OCI-LY1 (cell line): ENCODE results near the gene SORBS1.

ENCODE experiments used
- H2AFZ ChIP-seq: fragments of 200-600 bp; sonication (generic), shearing (Covaris generic); 2 replicates; pipeline ENCODE4 v1.6.0; 2014; ENCODE audit warnings: antibody characterized with exemption, mild to moderate bottlenecking, low read length
- H3F3A ChIP-seq: fragments of 200-600 bp; sonication (generic), shearing (Covaris generic); 2 replicates; pipeline ENCODE4 v1.6.0; 2014; ENCODE audit warnings: mild to moderate bottlenecking, antibody characterized with exemption, low read length, moderate library complexity; ENCODE audit not compliant: insufficient read depth
- H3K27ac ChIP-seq: fragments of 200-600 bp; sonication (generic); 2 replicates; pipeline ENCODE4 v1.5.1; 2014; ENCODE audit warnings: low read length, mixed run types, mild to moderate bottlenecking, low read depth; ENCODE audit not compliant: poor library complexity, severe bottlenecking
- H3K27me3 ChIP-seq: fragments of 200-600 bp; sonication (generic); 2 replicates; pipeline ENCODE4 v1.6.0; 2014; ENCODE audit warnings: antibody characterized with exemption, mild to moderate bottlenecking, low read length, moderate library complexity; ENCODE audit not compliant: insufficient read depth
- H3K36me3 ChIP-seq: fragments of 200-600 bp; sonication (generic); 2 replicates; pipeline ENCODE4 v1.6.1; 2014; ENCODE audit warnings: mild to moderate bottlenecking, antibody characterized with exemption, low read length, moderate library complexity, mixed read lengths; ENCODE audit not compliant: insufficient read depth
- H3K4me1 ChIP-seq: fragments of 200-600 bp; sonication (generic); 2 replicates; pipeline ENCODE4 v1.5.1; 2014; ENCODE audit warnings: mild to moderate bottlenecking, low read length, moderate library complexity; ENCODE audit not compliant: insufficient read depth, severe bottlenecking
- H3K4me2 ChIP-seq: fragments of 200-600 bp; sonication (generic), shearing (Covaris generic); 2 replicates; pipeline ENCODE4 v1.6.1; 2014; ENCODE audit warnings: low read length
- H3K4me3 ChIP-seq: fragments of 200-600 bp; sonication (generic); 2 replicates; pipeline ENCODE4 v1.5.1; 2014; ENCODE audit warnings: low read length, low read depth, mild to moderate bottlenecking, mixed read lengths; ENCODE audit not compliant: poor library complexity, severe bottlenecking
- H3K79me2 ChIP-seq: fragments of 200-600 bp; shearing (Covaris generic); 2 replicates; pipeline ENCODE4 v1.6.1; 2016; ENCODE audit warnings: mixed run types, low read length, mixed read lengths; ENCODE audit not compliant: insufficient read depth
- H3K9ac ChIP-seq: fragments of 200-600 bp; sonication (generic), shearing (Covaris generic); 2 replicates; pipeline ENCODE4 v1.6.1; 2014; ENCODE audit warnings: mild to moderate bottlenecking, low read length, mixed read lengths
- H3K9me2 ChIP-seq: fragments of 200-600 bp; sonication (generic), shearing (Covaris generic); 2 replicates; pipeline ENCODE4 v1.6.1; 2014; ENCODE audit warnings: low read depth, mild to moderate bottlenecking, low read length, mixed read lengths
- H3K9me3 ChIP-seq: fragments of 200-600 bp; shearing (Covaris generic); 2 replicates; pipeline ENCODE4 v1.6.1; 2014; ENCODE audit warnings: low read length, mixed read lengths
- H4K20me1 ChIP-seq: fragments of 200-600 bp; sonication (generic), shearing (Covaris generic); 2 replicates; pipeline ENCODE4 v1.6.0; 2016; ENCODE audit warnings: mild to moderate bottlenecking, low read length; ENCODE audit not compliant: insufficient read depth
- EZH2 ChIP-seq: fragments of 200-600 bp; sonication (generic), shearing (Covaris generic); IDR thresholded peaks from 2 replicates; pipeline ENCODE4 v1.8.0; 2017; ENCODE audit warnings: borderline replicate concordance, mixed run types, mild to moderate bottlenecking, antibody characterized with exemption, low read length, moderate library complexity, mixed read lengths
- TF ChIP-seq, protein P1 (sequence below): fragments of 200-600 bp; sonication (generic), shearing (Covaris generic); IDR thresholded peaks from 2 replicates; pipeline ENCODE4 v1.5.1; 2017; ENCODE audit warnings: mild to moderate bottlenecking, antibody characterized with exemption, low read length, moderate library complexity, mixed read lengths

The SORBS1 gene

DNA sequence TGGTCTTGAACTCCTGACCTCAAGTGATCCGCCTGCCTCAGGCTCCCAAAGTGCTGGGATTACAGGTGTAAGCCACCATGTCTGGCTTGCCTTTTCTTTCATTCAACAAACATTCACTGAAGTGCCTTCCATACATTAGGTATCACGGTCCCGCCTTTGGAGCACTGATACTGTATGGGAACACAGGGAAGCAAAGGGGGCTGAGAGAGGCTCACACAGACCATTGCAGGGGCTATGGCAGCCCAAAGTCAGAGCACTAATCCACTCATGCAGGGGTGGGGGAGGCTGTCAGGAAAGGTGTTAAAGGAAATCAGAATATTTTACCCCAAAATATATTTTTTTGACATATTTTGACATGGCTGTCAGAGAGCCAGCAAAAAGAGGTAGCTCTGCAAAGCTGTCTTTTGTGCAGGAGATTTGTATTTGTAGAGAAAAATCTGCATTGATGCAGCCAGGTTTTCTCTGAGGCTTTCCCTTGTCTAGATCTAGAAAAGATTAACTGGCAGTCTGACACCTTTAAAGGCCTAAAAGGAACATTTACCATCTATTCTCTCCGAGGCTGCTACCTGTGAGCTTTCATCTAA is 228.4 kb downstream of the SORBS1 start:
- H3F3A ChIP-seq: no peaks in the 10 kb centered on the region
- no peaks in the 10 kb centered on the region for H3K36me3 ChIP-seq
- no peaks in the 10 kb centered on the region for H3K27me3 ChIP-seq
- H3K9ac ChIP-seq: no peak overlapping the region
- no peak overlapping the region for H3K4me3 ChIP-seq
- H3K9me2 ChIP-seq: no peaks in the 10 kb centered on the region
- H2AFZ ChIP-seq: no peak overlapping the region
- TF ChIP-seq, protein P1, sequence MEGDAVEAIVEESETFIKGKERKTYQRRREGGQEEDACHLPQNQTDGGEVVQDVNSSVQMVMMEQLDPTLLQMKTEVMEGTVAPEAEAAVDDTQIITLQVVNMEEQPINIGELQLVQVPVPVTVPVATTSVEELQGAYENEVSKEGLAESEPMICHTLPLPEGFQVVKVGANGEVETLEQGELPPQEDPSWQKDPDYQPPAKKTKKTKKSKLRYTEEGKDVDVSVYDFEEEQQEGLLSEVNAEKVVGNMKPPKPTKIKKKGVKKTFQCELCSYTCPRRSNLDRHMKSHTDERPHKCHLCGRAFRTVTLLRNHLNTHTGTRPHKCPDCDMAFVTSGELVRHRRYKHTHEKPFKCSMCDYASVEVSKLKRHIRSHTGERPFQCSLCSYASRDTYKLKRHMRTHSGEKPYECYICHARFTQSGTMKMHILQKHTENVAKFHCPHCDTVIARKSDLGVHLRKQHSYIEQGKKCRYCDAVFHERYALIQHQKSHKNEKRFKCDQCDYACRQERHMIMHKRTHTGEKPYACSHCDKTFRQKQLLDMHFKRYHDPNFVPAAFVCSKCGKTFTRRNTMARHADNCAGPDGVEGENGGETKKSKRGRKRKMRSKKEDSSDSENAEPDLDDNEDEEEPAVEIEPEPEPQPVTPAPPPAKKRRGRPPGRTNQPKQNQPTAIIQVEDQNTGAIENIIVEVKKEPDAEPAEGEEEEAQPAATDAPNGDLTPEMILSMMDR: no peak
- TF ChIP-seq EZH2: no peak
- no peak overlapping the region for H3K4me2 ChIP-seq
- no peaks in the 10 kb centered on the region for H3K9me3 ChIP-seq
- no peaks in the 10 kb centered on the region for H3K79me2 ChIP-seq
- no peaks in the 10 kb centered on the region for H4K20me1 ChIP-seq
- H3K27ac ChIP-seq: no peak overlapping the region
- H3K4me1 ChIP-seq: no peaks in the 10 kb centered on the region

DNA sequence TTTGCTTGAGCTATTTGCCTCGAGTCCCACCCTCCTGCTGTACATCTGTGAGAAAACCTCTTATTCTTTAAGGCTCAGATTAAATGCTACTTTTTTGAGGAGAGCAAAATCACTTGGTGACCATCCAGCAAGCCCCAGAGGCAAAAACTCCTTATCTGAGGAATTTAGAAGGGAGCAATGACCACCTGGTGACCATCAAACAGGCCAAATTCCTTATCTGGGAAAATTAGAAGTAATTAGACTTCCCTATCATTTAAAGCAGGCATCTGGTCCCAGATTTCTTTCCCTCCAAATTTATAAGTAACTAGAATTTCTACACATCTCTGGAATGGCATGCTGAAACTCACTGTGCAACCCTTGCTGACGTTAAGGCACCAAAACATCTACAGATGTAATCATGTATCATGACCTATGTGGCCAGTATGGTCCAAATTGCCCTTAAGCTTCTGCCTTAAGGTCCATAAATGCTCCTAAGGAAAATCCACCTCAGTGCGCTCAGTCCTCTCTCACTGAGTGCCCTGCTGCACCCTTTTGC is 229.5 kb downstream of the SORBS1 start:
- Histone ChIP-seq H4K20me1 (no peaks in the 10 kb centered on the region), H3K4me3 (no peak overlapping the region), H3K27ac (no peak overlapping the region), H3K4me1 (no peaks in the 10 kb centered on the region), H2AFZ (no peak overlapping the region), H3K9me3 (no peaks in the 10 kb centered on the region), H3K4me2 (no peak overlapping the region), H3K36me3 (no peaks in the 10 kb centered on the region), H3K27me3 (no peaks in the 10 kb centered on the region), H3F3A (no peaks in the 10 kb centered on the region), H3K9ac (no peak overlapping the region), H3K79me2 (no peaks in the 10 kb centered on the region), H3K9me2 (no peaks in the 10 kb centered on the region)
- no peak for TF ChIP-seq EZH2
- TF ChIP-seq, protein P1: no peak

DNA sequence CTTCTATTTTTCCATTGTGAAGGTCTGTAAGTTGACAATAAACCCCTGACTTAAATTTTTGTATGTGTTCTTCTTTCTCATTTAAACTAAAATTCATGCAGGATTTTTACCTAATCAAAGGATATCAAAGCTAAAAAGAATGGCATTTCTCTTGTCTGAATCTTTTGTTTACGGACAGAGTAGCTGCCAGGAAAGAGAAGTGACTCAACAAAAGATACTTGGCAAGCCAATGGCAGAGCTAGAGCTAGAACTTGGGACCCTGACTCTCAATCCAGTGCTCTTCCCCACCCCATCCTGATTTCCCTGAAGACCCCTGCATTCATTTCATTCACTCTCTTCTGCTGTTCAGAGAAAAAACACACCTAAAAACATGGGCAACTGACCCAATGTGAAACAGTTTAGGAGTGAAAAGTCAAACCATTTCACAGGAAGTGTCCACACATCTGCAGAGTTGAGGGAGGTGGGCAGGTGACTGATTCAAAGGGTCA is 230.2 kb downstream of the SORBS1 start:
- Histone ChIP-seq H3K4me2 (no peak overlapping the region), H3K36me3 (no peaks in the 10 kb centered on the region), H4K20me1 (no peaks in the 10 kb centered on the region), H3K79me2 (no peaks in the 10 kb centered on the region), H3K27me3 (no peaks in the 10 kb centered on the region), H3K4me3 (no peak overlapping the region), H3K4me1 (no peaks in the 10 kb centered on the region), H2AFZ (no peak overlapping the region), H3K9me2 (no peaks in the 10 kb centered on the region), H3F3A (no peaks in the 10 kb centered on the region), H3K9me3 (no peaks in the 10 kb centered on the region), H3K27ac (no peak overlapping the region), H3K9ac (no peak overlapping the region)
- no peak for TF ChIP-seq EZH2
- TF ChIP-seq, protein P1: no peak
